HepG2 (cell line): ENCODE results near the gene DPP3. TPM values are rescaled to one million over a fixed set of nuclear protein-coding genes. Genes with fewer than 3 reads are reported as not detected.
A peak's percentile ranks its signal among the peaks of the same experiment; 100 is the strongest.

ENCODE experiments used
- AHR ChIP-seq: IDR thresholded peaks from 2 replicates; pipeline ENCODE4 v1.6.1; 2018; ENCODE audit warnings: missing genetic modification reagents, missing compliant biosample characterization
- ARNTL ChIP-seq: sonication (generic); formaldehyde crosslinking; IDR thresholded peaks from 2 replicates; pipeline ENCODE4 v1.4.0; 2020; ENCODE audit warnings: mild to moderate bottlenecking, missing genetic modification reagents
- ATAD3A ChIP-seq: sonication (generic); formaldehyde crosslinking; IDR thresholded peaks from 2 replicates; pipeline ENCODE4 v1.4.0; 2020; ENCODE audit warnings: missing genetic modification reagents
- ATRX ChIP-seq: sonication (generic); formaldehyde crosslinking; IDR thresholded peaks from 2 replicates; pipeline ENCODE4 v1.4.0; 2020; ENCODE audit warnings: missing genetic modification reagents, borderline replicate concordance
- DPF2 ChIP-seq: sonication (generic); formaldehyde crosslinking; IDR thresholded peaks from 2 replicates; pipeline ENCODE4 v1.4.0; 2020; ENCODE audit warnings: mild to moderate bottlenecking, low read depth, missing genetic modification reagents, borderline replicate concordance
- GATAD2A ChIP-seq: IDR thresholded peaks from 2 replicates; pipeline ENCODE4 v1.6.1; 2016
- GFI1 ChIP-seq: sonication (generic); formaldehyde crosslinking; IDR thresholded peaks from 2 replicates; pipeline ENCODE4 v1.5.0; 2020; ENCODE audit warnings: missing genetic modification reagents, mild to moderate bottlenecking, borderline replicate concordance
- HMGA1 ChIP-seq: sonication (generic); formaldehyde crosslinking; conservative IDR thresholded peaks from 2 replicates; pipeline ENCODE4 v1.4.0; 2020; ENCODE audit warnings: missing genetic modification reagents
- HMGXB4 ChIP-seq, 2 experiments: sonication (generic) in 1 of 2; formaldehyde crosslinking in 1 of 2; IDR thresholded peaks; 2 replicates each; pipeline versions ENCODE4 v1.4.0 to v1.6.1; 2018 to 2020; ENCODE audit warnings: missing genetic modification reagents in 2 of 2, borderline replicate concordance in 1 of 2, low read depth in 1 of 2, mild to moderate bottlenecking in 1 of 2, missing biosample characterization in 1 of 2
- HNF4A ChIP-seq: sonication (generic); formaldehyde crosslinking; IDR thresholded peaks from 2 replicates; pipeline ENCODE4 v1.4.0; 2020; ENCODE audit warnings: missing genetic modification reagents
- IKZF4 ChIP-seq: sonication (generic); formaldehyde crosslinking; IDR thresholded peaks from 2 replicates; pipeline ENCODE4 v1.5.1; 2020; ENCODE audit warnings: borderline replicate concordance, mild to moderate bottlenecking, low read depth, missing genetic modification reagents; ENCODE audit errors: not compliant biosample characterization
- MED13 ChIP-seq: sonication (generic); formaldehyde crosslinking; IDR thresholded peaks from 2 replicates; pipeline ENCODE4 v1.5.0; 2020; ENCODE audit warnings: missing genetic modification reagents
- NFE2 ChIP-seq: sonication (generic); formaldehyde crosslinking; IDR thresholded peaks from 2 replicates; pipeline ENCODE4 v1.4.0; 2020; ENCODE audit warnings: missing genetic modification reagents
- NFIB ChIP-seq: sonication (generic); formaldehyde crosslinking; IDR thresholded peaks from 2 replicates; pipeline ENCODE4 v1.9.0; 2021; ENCODE audit warnings: missing genetic modification reagents, mild to moderate bottlenecking, borderline replicate concordance
- RELA ChIP-seq: sonication (generic); formaldehyde crosslinking; IDR thresholded peaks from 2 replicates; pipeline ENCODE4 v1.4.0; 2020; ENCODE audit warnings: missing genetic modification reagents
- SMAD9 ChIP-seq: sonication (generic); formaldehyde crosslinking; IDR thresholded peaks from 2 replicates; pipeline ENCODE4 v1.5.1; 2020; ENCODE audit warnings: mild to moderate bottlenecking, missing genetic modification reagents
- SPEN ChIP-seq: sonication (generic); formaldehyde crosslinking; IDR thresholded peaks from 2 replicates; pipeline ENCODE4 v1.5.1; 2020; ENCODE audit warnings: low read depth, mild to moderate bottlenecking, missing genetic modification reagents
- SRSF1 ChIP-seq: fragments of 200-400 bp; formaldehyde crosslinking; optimal IDR thresholded peaks from 2 replicates; pipeline ENCODE3; 2017; ENCODE audit warnings: mild to moderate bottlenecking, low read depth, low read length, moderate library complexity
- XBP1 ChIP-seq: sonication (generic); formaldehyde crosslinking; IDR thresholded peaks from 2 replicates; pipeline ENCODE4 v1.5.0; 2020; ENCODE audit warnings: missing genetic modification reagents
- ZIK1 ChIP-seq: sonication (generic); formaldehyde crosslinking; IDR thresholded peaks from 2 replicates; pipeline ENCODE4 v1.5.0; 2020; ENCODE audit warnings: mild to moderate bottlenecking, low read depth, missing genetic modification reagents, borderline replicate concordance
- ZNF550 ChIP-seq: sonication (generic); formaldehyde crosslinking; IDR thresholded peaks from 2 replicates; pipeline ENCODE4 v1.4.0; 2020; ENCODE audit warnings: mild to moderate bottlenecking, missing genetic modification reagents, borderline replicate concordance
- ZNF773 ChIP-seq: sonication (generic); formaldehyde crosslinking; IDR thresholded peaks from 2 replicates; pipeline ENCODE4 v1.4.0; 2020; ENCODE audit warnings: missing genetic modification reagents, borderline replicate concordance
- ZNF816 ChIP-seq: sonication (generic); formaldehyde crosslinking; IDR thresholded peaks from 2 replicates; pipeline ENCODE4 v1.8.0; 2022; ENCODE audit warnings: missing genetic modification reagents, mild to moderate bottlenecking, borderline replicate concordance
- ZSCAN25 ChIP-seq: sonication (generic); formaldehyde crosslinking; IDR thresholded peaks from 2 replicates; pipeline ENCODE4 v1.8.0; 2022; ENCODE audit warnings: mild to moderate bottlenecking, missing genetic modification reagents
- ZSCAN31 ChIP-seq: sonication (generic); formaldehyde crosslinking; IDR thresholded peaks from 2 replicates; pipeline ENCODE4 v1.5.0; 2020; ENCODE audit warnings: low read depth, mild to moderate bottlenecking, missing genetic modification reagents
- polyA plus RNA-seq, 8 experiments: library from polyadenylated mRNA; depleted of rRNA in 3 of 8; stranded (reverse) in 7 of 8; unstranded in 1 of 8; fragments of >200 nt; fragmentation: Illumina TruSeq in 4 of 8; extraction: Trizol in 4 of 8; gene quantifications; 2 replicates each; pipeline versions ENCODE4 v1.2.1 to v1.2.3, GENCODE V29; 2011 to 2016; ENCODE audit warnings: low read depth in 4 of 8, missing spikeins in 1 of 8, mixed read lengths in 1 of 8; ENCODE audit not compliant: insufficient read depth in 1 of 8
- total RNA-seq, 5 experiments: library from RNA; depleted of rRNA; stranded (reverse); fragments of >200 nt; fragmentation: Illumina TruSeq; extraction: Trizol; gene quantifications; 2 replicates each; pipeline ENCODE4 v1.2.3, GENCODE V29; 2016; ENCODE audit warnings: low read depth in 1 of 5
- TF ChIP-seq, protein P1 (sequence below): sonication (generic); formaldehyde crosslinking; IDR thresholded peaks from 2 replicates; pipeline ENCODE4 v1.8.1; 2023; ENCODE audit warnings: mild to moderate bottlenecking, inconsistent platforms, moderate library complexity, missing genetic modification reagents, borderline replicate concordance
- TF ChIP-seq, protein P2 (sequence below): sonication (generic); formaldehyde crosslinking; IDR thresholded peaks from 2 replicates; pipeline ENCODE4 v1.4.0; 2020; ENCODE audit warnings: missing genetic modification reagents

Gene DPP3
- total and polyA plus RNA-seq, 2 of the 13 experiments (the other 11 are each of a cell fraction or from before 2014, with no cell fraction given): 38.4 to 59.8 TPM

GRCh38 chr11:66510271-66510989, 30.2 kb downstream of the DPP3 start, which contains the start of gene BBS1 (continued):
- TF ChIP-seq HMGXB4 (CRISPR knock-in tag; IDR thresholded peaks at IDR 0.05; ENCODE audit: borderline replicate concordance in 1 of 2, low read depth in 1 of 2) (peak in 1 of 2 experiments; percentile 73; a peak in 3 of 4 replicates), ZSCAN25 (CRISPR knock-in tag) (0 out of 2 replicates have a peak, but pooled peaks have one; percentile 33), IKZF4 (CRISPR knock-in tag) (no peak), ATAD3A (CRISPR knock-in tag) (no peak), MED13 (CRISPR knock-in tag) (no peak), SPEN (CRISPR knock-in tag) (peak; percentile 88), ARNTL (CRISPR knock-in tag) (no peak), ATRX (no peak), RELA (CRISPR knock-in tag) (no peak), NFE2 (CRISPR knock-in tag) (no peak), GFI1 (CRISPR knock-in tag) (no peak), ZNF550 (CRISPR knock-in tag) (no peak), ZSCAN31 (CRISPR knock-in tag) (peak; percentile 40; the same call in 1 of the 2 replicates), DPF2 (CRISPR knock-in tag) (no peak), ZNF773 (CRISPR knock-in tag) (no peak), NFIB (CRISPR knock-in tag) (no peak), AHR (CRISPR knock-in tag) (no peak), ZNF816 (CRISPR knock-in tag) (peak; percentile 79; the same call in 1 of the 2 replicates), XBP1 (no peak), SMAD9 (CRISPR knock-in tag) (0 out of 2 replicates have a peak, but pooled peaks have one; percentile 1), HMGA1 (CRISPR knock-in tag) (no peak), GATAD2A (CRISPR knock-in tag) (peak; percentile 71; the same call in 1 of the 2 replicates), ZIK1 (peak; percentile 73; the same call in 1 of the 2 replicates), SRSF1 (no peak), HNF4A (CRISPR knock-in tag) (peak; percentile 38; the same call in 1 of the 2 replicates)
- TF ChIP-seq, protein P1, sequence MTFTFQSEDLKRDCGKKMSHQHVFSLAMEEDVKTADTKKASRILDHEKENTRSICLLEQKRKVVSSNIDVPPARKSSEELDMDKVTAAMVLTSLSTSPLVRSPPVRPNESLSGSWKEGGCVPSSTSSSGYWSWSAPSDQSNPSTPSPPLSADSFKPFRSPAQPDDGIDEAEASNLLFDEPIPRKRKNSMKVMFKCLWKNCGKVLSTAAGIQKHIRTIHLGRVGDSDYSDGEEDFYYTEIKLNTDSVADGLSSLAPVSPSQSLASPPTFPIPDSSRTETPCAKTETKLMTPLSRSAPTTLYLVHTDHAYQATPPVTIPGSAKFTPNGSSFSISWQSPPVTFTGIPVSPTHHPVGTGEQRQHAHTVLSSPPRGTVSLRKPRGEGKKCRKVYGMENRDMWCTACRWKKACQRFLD (CRISPR knock-in tag): no peak
- TF ChIP-seq, protein P2, sequence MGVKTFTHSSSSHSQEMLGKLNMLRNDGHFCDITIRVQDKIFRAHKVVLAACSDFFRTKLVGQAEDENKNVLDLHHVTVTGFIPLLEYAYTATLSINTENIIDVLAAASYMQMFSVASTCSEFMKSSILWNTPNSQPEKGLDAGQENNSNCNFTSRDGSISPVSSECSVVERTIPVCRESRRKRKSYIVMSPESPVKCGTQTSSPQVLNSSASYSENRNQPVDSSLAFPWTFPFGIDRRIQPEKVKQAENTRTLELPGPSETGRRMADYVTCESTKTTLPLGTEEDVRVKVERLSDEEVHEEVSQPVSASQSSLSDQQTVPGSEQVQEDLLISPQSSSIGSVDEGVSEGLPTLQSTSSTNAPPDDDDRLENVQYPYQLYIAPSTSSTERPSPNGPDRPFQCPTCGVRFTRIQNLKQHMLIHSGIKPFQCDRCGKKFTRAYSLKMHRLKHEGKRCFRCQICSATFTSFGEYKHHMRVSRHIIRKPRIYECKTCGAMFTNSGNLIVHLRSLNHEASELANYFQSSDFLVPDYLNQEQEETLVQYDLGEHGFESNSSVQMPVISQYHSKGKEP: no peak
